Measurements from ENCODE around the gene KCNH2. TPM values are rescaled to one million over a fixed set of nuclear protein-coding genes. Genes with fewer than 3 reads are reported as not detected.

Gene KCNH2
- total RNA-seq, 1 donor from 2014 or later: 12.4 TPM

GRCh38 chr7:150971242-150972022 lies 6.7 kb downstream of the KCNH2 start:
- no peak for DNase-seq (ENCODE audit: low read depth, low spot score)
- H3K4me1 Mint-ChIP-seq: peaks cover 41% of the 10 kb centered on the region
- no peaks in the 10 kb centered on the region for H3K36me3 Mint-ChIP-seq (ENCODE audit: low read depth)
- H3K27ac Mint-ChIP-seq (ENCODE audit: unreplicated experiment): peak overlapping the region; percentile 98
- TF ChIP-seq CTCF (conservative IDR thresholded peaks at IDR 0.05): no peak
- H3K27me3 Mint-ChIP-seq (ENCODE audit: low read depth): peaks cover 6% of the 10 kb centered on the region
- H3K9me3 Mint-ChIP-seq: no peaks in the 10 kb centered on the region
- peak overlapping the region; percentile 70 for H3K4me3 Mint-ChIP-seq

GRCh38 chr7:150970424-150970823 lies 7.7 kb downstream of the KCNH2 start:
- Mint-ChIP-seq H3K4me1 (peaks cover 36% of the 10 kb centered on the region), H3K9me3 (no peaks in the 10 kb centered on the region), H3K36me3 (ENCODE audit: low read depth) (no peaks in the 10 kb centered on the region), H3K27ac (ENCODE audit: unreplicated experiment) (peak overlapping the region; percentile 20), H3K4me3 (peak overlapping the region; percentile 18), H3K27me3 (ENCODE audit: low read depth) (peaks cover 2% of the 10 kb centered on the region)
- DNase-seq (ENCODE audit: low read depth, low spot score): no peak
- no peak for TF ChIP-seq CTCF (conservative IDR thresholded peaks at IDR 0.05)

- Mint-ChIP-seq H3K4me3 (peak overlapping the region; percentile 31), H3K4me1 (peaks cover 39% of the 10 kb centered on the region), H3K36me3 (ENCODE audit: low read depth) (no peaks in the 10 kb centered on the region), H3K9me3 (no peaks in the 10 kb centered on the region), H3K27me3 (ENCODE audit: low read depth) (peaks cover 2% of the 10 kb centered on the region), H3K27ac (ENCODE audit: unreplicated experiment) (peak overlapping the region; percentile 71)
- TF ChIP-seq CTCF (conservative IDR thresholded peaks at IDR 0.05): no peak
- no peak for DNase-seq (ENCODE audit: low read depth, low spot score)
These were observed 8.6 kb downstream of the KCNH2 start for GRCh38 chr7:150969475-150969874.

GRCh38 chr7:150968734-150969372 lies 9.3 kb downstream of the KCNH2 start:
- H3K4me3 Mint-ChIP-seq: no peak overlapping the region
- H3K36me3 Mint-ChIP-seq (ENCODE audit: low read depth): no peaks in the 10 kb centered on the region
- peaks cover 2% of the 10 kb centered on the region for H3K27me3 Mint-ChIP-seq (ENCODE audit: low read depth)
- H3K4me1 Mint-ChIP-seq: peaks cover 39% of the 10 kb centered on the region
- no peak for DNase-seq (ENCODE audit: low read depth, low spot score)
- TF ChIP-seq CTCF (conservative IDR thresholded peaks at IDR 0.05): no peak
- H3K27ac Mint-ChIP-seq (ENCODE audit: unreplicated experiment): peak overlapping the region; percentile 71
- H3K9me3 Mint-ChIP-seq: no peaks in the 10 kb centered on the region

GRCh38 chr7:150968056-150968733 lies 9.9 kb downstream of the KCNH2 start:
- H3K27me3 Mint-ChIP-seq (ENCODE audit: low read depth): peaks cover 2% of the 10 kb centered on the region
- H3K4me1 Mint-ChIP-seq: peaks cover 39% of the 10 kb centered on the region
- H3K36me3 Mint-ChIP-seq (ENCODE audit: low read depth): no peaks in the 10 kb centered on the region
- no peak for DNase-seq (ENCODE audit: low read depth, low spot score)
- H3K9me3 Mint-ChIP-seq: no peaks in the 10 kb centered on the region
- TF ChIP-seq CTCF (conservative IDR thresholded peaks at IDR 0.05): no peak
- no peak overlapping the region for H3K27ac Mint-ChIP-seq (ENCODE audit: unreplicated experiment)
- H3K4me3 Mint-ChIP-seq: no peak overlapping the region

Data from neural crest cell (in vitro differentiated cells).